Measurements from ENCODE around the gene TIAM2. TPM values are rescaled to one million over a fixed set of nuclear protein-coding genes. Genes with fewer than 3 reads are reported as not detected.
"Not testable (repeated sequence)": the region's sequence is repeated elsewhere in the genome, so short reads cannot be mapped to it uniquely, and the experiment has no call there.

Gene TIAM2
- polyA plus RNA-seq, 3 donors, result 18.0 to 21.5 (median 18.1) TPM

DNA sequence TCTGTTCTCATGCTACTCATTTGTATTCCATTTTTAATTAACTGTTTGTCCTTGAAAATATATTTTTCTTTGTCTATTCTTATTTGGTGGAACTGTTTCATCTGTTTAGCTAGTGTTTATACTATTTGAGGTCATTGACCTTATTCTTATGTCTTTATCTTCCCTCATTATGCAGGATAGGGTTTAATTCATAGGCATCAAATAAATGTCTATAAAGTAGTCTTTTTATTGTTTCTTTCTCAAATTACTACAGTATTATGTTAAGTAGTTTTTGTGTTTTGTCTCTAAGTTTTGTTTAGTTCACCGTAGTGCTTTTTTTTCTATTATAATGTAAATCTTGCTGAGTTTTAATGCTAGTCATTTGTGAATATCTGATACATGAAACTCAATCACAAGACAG, 19.0 kb downstream of the TIAM2 start:
- no peak for DNase-seq (ENCODE audit: extremely low read depth in 1 of 11, low read depth in 9 of 11, low spot score in 4 of 11)

DNA sequence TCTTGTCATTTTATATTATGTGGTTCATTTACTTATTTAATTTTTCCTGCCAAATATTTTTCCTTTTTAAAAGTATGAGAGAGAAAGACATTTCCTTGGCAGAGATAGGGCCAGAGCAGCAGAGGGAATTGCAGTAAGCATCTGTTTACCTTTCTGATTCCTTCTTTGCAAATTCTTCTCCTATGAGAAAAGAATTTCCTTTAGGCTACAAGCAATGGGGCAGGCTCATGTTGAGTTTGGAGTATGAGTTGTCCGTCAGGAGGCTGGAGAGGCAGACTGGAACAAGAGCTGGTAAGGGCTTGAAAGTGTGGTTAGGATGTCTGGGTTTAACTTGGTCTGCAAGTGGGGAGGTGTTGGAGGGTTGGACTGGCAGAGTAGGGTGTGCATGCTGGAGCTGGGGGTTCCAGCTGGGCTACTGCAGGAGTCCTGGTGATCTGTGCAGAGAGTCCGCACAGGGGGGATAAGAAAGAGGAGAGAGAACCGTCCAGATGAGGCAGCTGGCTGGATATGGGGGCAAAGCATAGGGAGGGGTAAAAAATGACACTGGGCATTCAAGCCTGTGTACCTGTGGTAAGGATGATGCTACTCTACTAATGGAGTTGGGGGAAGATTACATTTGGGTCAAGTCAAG, 19.7 kb downstream of the TIAM2 start:
- no peak for DNase-seq (ENCODE audit: extremely low read depth in 1 of 11, low read depth in 9 of 11, low spot score in 4 of 11)

DNA sequence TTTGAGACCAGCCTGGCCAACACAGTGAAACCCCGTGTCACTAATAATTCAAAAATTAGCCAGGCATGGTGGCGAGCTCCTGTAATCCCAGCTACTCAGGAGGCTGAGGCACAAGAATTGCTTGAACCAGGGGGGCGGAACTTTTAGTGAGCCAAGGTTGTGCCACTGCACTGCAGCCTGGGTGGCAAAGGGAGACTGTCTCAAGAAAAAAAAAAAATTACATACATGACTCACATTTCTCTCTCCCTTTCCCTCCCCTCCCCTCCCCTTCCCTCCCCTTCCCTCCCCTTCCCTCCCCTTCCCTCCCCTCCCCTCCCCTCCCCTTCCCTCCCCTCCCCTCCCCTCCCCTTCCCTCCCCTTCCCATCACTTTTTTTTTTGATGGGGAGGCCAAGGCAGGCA, 23.3 kb downstream of the TIAM2 start:
- not testable (repeated sequence) for DNase-seq (ENCODE audit: extremely low read depth in 1 of 11, low read depth in 9 of 11, low spot score in 4 of 11)

DNA sequence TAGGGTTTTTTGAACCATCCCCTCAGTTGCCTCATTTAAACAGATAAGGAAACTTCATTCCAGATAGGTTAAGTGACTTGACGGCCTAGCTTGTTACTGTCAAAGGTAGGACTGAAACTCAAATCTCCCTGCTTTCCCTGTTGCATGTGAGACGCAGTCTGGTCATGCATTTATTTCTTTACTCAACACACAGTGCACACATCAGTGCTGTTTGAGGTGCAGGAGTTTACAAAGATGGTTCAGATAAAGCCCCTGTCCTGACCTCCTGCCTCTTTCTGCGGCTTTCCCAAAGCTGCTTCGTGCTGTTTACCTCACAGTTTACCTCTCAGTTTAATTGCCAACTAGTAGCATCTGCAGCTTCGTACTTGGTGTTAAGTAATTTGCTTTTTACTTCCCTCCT, 26.6 kb downstream of the TIAM2 start:
- DNase-seq (ENCODE audit: extremely low read depth in 1 of 11, low read depth in 9 of 11, low spot score in 4 of 11), result no peak

DNA sequence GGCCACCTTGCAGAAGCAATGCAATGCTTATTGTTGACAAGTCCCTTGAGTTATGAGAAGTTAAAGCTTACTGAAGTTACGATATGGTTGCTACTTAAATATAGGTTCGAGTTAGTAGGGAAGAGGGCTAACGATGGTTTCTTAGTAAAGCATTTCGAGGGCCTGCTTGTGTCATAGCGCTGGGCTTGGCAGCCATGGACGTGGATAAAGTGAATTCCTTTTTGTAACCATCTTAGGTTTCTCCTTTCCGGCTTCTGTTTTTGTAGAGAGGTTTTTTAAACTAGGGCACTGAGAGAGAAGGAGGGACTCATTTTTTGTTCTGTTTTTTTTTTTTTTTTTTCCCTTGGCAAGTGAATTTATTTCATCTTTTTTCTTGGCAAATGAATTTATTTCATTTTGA, 27.6 kb downstream of the TIAM2 start:
- no peak for DNase-seq (ENCODE audit: extremely low read depth in 1 of 11, low read depth in 9 of 11, low spot score in 4 of 11)

DNA sequence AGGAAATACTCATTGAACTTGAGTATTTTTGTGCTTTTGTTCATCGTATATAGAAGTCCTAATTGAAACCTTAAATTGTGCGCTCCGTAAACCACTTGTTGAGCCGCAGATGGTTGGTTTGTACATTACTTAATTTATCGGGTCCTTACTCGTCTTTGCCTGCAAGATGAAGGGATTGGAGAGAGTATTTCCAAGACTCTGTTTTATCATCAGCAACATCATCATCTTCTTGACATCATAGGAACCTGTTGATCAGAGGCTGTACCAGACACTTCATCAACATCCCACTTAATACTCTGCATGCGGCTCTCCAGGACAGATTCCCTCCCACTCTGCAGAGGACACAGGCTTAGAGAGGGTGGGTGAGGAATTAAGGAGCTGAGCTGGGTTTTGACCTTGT, 28.6 kb downstream of the TIAM2 start:
- DNase-seq (ENCODE audit: extremely low read depth in 1 of 11, low read depth in 9 of 11, low spot score in 4 of 11), result no peak

DNA sequence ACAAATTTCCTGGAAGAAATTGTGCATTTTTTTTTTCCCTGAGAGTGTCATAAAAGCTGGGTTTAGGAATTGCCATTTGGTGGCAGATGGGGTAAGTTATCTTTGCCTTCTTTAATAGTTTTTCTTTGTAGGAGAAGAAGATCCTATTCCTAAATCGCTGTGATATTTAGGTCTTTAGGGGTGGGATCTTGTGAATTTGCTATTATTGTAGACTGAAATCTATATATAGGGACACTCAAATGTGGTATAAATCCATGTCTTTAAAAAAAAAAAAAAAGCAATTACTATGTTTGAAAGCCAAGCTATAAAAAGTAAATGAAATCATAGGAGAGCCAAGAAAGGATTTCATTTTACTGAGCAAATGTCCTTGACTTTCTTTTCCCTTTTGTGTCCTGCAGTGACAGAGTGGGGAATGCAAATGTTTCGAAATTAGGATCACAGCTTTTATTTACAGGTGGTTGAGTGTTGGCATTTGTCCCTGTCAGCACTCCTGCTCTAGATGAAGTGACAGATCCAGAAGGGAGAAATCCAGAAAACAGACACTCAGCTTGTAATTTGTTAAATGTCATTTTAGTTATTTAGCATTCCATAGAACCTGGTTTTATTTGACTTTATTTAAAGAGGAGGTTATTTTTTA, 29.4 kb downstream of the TIAM2 start:
- DNase-seq (ENCODE audit: extremely low read depth in 1 of 11, low read depth in 9 of 11, low spot score in 4 of 11), result no peak

DNA sequence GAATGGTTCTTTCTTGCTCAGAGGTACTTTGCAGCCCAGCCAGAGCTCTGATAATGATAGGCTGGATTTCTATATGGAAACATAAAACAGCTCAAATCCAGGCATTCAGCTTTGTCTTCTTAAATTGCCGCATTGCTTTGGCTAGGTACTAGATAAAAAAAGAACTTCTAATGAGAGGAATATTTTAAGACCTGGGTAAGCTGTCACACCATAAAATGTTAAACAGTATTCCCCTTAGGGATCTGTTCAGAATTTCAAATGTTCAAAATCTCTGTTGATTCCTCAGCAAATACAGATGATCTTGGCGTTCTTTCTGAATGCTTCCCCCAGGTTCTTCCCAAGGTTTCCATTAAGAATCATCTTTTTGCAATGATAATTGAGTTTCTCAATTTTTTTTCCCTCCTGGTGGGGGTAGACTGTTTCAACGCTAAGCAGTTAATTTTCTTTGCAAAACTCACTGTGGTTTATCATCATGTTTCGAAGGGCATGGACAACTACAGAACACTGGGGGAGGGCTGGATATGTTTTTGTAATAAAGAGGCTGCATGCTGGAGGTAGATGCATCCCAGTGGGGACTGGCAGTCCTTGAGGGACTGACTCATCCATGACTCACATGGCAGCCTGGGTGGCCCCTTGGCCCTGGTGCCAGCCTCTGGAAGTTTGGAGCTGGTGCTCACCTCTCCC, 31.0 kb downstream of the TIAM2 start:
- no peak for DNase-seq (ENCODE audit: extremely low read depth in 1 of 11, low read depth in 9 of 11, low spot score in 4 of 11)

DNA sequence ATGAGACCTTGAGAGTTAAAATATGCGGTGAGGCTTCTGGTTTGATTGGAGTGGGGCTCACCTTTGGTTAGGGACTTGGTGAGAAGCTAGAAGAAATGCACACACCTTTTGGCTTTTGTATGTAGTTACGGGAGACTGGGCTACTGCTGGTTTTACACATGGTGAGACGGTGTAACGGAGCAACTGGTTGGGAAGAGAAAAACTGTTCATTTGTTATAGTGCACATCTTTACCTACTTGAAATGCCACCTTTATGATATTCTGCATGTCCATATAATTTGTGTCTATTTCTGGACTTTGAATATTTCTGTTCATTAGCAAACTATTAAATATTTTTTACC, 31.6 kb downstream of the TIAM2 start:
- no peak for DNase-seq (ENCODE audit: extremely low read depth in 1 of 11, low read depth in 9 of 11, low spot score in 4 of 11)

DNA sequence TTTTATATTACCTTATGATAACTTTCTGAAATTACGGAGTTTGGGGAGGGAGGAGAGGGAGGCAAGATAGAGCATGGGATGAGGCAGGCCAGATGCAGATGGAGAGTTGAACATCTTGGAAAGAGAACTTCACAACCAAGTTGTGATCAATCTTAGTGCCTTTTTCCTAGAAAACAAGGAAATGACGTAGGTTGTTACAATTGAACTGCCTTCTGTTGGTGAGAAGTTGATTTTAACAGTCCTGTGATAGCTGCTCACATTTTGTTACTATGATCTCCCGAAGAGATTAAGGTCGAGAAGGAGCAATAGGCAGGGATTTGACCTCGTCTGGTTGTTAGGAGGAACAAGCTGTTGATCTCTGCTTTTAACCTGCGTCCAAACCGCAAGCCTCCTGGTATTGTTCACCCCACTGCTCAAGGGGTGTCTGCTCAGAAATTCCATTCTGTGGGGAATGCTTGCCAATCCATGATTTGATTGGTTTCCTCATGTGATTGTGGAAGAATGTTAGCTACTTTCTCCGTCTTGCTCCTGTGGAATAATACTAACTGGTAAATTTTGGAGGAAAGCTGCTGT, 35.1 kb downstream of the TIAM2 start:
- no peak for DNase-seq (ENCODE audit: extremely low read depth in 1 of 11, low read depth in 9 of 11, low spot score in 4 of 11)

DNA sequence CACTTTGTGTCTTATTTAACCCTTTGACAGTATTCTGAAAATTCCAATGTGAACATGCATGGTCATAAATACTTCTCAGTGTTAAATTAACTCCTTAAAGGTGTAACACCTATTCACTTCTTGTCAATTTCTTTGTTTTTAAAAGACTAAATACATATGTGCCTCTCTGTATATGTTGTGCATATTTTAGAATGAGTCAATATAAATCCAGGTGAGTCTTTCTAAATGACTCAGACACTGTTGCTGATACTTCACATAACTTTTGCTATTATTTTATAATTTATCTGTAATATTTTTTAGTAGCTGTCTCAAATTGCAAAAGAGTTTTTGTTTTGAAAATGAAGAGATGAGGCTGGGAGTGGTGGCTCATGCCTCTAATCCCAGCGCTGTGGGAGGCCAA, 36.0 kb downstream of the TIAM2 start:
- DNase-seq (ENCODE audit: extremely low read depth in 1 of 11, low read depth in 9 of 11, low spot score in 4 of 11), result no peak

DNA sequence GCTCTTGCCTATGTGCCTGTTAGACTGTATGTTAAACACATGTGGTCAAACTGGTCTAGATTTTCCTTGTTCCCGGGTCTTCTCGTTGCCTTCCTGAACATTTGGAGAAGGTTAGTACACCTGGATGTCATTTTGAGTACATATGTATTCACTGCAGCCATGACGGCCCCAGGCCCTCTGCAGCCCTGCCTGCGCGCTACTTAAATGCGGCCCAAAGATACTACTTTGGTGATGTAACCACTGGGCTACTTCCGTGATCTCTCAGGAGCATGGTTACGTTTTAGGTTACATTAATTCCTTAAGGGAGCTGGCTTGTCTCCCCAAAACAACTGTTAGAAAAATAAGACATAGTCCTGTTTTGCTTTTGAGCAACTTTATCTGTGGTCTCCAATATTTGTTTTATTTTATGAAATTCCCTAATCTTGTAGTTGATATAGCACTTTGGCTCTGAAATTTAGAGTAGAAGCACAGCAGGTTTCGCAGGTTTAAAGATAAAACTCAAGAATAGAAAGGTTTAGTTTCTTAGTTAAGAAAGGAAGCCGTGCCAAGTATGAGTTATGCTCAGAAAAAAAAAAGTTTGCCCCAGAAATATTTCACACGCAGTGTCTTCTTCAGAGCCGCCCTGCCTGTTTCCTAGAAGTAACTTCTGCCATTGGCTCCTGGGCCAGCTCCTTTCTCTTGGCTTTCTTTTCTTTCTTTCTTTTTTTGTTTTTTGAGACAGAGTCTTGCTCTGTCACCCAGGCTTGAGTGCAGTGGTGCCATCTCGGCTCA, 38.1 kb downstream of the TIAM2 start:
- no peak for DNase-seq (ENCODE audit: extremely low read depth in 1 of 11, low read depth in 9 of 11, low spot score in 4 of 11)

DNA sequence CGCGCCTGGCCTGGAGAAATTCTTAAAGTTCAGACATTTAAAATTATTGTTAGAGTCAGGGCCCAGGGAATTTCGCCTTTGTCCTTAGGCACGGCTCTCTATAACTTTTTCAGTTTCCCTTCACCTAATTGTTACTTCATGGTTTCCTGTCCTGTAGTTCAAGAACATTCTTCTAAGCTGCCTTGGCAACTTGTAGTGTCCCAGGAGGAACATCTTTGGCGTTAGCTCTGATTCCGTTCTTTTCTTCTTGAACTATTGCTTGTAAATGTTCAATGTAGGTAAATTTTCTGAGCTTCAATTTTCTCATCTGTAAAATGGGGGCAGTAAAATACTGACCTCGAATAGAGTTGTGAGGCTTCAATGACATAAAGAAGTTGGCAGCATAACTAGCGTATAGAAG, 41.8 kb downstream of the TIAM2 start:
- no peak for DNase-seq (ENCODE audit: extremely low read depth in 1 of 11, low read depth in 9 of 11, low spot score in 4 of 11)

DNA sequence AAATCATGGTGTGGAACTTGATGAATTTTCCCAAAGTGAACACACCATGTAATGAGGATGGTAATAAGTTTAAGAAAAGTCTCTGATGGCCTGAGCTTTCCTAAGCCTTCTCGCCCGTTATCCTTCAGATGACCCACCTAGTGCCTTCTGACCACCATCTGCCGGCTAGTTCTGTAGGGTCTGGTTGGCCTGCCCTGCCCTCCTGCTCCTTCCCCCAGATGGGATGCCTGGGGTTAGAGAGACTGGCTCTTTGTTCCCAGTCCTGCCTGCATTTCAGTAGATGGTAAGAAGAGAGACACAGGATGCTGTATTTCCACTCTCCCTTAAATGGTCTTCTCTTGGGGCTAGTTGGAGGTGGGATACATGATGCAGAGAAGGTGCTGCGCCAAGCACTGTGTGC, 43.0 kb downstream of the TIAM2 start:
- DNase-seq (ENCODE audit: extremely low read depth in 1 of 11, low read depth in 9 of 11, low spot score in 4 of 11), result no peak

DNA sequence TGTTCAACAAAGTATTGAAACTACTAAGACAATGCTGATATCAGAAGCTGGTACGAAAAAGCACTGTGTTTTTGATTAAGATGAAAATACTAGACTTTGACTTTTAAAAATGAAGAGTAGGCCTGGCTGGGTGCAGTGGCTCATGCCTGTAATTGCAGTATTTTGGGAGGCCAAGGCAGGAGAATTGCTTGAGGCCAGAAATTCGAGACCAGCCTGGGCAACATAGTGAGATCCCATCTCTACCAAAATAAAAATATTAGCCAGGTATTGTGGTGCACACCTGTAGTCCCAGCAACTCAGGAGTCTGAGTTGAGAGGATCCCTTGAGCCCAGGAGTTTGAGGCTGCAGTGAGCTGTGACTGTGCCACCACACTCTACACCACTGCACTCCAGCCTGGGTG, 43.4 kb downstream of the TIAM2 start:
- DNase-seq (ENCODE audit: extremely low read depth in 1 of 11, low read depth in 9 of 11, low spot score in 4 of 11), result no peak

DNA sequence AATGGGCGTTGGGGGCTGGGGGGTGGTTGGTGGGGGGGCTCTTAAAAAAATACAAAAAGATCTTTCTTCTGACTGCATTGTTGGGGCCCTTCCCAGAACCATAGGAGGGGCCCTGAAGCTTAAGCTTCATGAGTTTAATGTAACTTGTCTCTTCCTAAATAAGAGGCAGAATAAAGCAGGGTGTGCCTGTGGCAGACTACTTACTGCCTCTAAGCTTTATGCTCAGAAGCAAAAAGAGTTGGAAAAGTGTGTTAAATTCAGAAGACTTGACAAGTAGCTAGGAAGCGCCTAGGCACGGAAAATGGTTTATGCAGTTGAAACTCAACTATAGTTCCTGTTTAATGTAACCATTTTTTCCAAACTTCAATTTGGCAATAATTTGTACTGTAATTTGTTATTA, 44.5 kb downstream of the TIAM2 start:
- no peak for DNase-seq (ENCODE audit: extremely low read depth in 1 of 11, low read depth in 9 of 11, low spot score in 4 of 11)

DNA sequence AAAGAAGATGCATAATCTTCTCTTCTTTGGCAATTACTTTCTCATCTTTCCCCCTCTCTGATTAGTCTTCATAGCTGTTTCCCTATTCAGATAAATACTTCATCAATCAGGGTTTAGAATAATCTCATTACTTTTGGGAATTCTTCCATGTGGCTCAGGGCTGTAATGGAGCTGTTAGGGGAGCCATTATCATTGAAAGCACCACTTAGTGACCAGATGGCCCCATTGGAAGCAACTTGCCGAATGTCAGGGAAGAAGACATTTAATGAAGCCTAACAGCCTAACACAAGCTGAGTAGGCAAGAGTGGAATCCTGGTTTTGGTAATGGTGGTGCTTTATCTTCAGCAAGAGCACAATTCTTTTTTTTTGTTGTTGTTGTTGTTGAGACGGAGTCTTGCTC, 45.0 kb downstream of the TIAM2 start:
- DNase-seq (ENCODE audit: extremely low read depth in 1 of 11, low read depth in 9 of 11, low spot score in 4 of 11), result no peak

DNA sequence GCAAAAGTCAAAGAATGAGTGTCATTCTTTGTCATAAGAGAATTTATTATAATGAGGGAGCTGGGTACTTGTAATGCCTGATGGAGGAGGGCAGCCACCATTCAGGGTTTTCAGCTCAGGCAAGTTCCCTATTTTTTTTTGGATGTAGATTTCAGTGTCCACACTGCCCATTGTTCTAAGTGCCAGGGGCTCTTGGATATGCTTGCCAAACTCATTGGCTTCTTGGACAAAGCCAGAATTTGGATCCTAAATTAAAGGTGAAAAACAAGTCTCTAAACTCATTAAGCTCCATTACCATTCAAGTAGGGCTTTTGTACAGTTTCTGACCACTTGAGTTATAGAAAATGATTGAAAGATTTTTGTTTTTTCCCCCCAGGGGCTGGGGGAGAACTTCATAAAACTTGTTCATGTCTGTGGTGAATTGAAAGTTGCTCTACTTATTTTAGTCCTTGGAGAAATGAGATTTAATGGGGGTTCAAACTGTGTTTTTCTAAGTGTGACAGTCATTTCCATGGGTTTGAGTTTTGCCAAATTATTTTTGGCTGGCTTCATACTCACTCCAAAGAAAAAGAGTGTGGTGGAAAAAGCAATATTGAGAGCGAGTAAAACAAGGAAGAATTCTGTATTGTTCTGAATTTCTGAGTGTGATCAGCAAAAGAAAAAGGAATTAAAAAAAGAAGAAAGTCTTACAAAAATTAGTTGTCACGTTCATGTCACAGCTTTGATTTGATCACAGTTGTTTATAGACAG, 46.0 kb downstream of the TIAM2 start:
- no peak for DNase-seq (ENCODE audit: extremely low read depth in 1 of 11, low read depth in 9 of 11, low spot score in 4 of 11)

DNA sequence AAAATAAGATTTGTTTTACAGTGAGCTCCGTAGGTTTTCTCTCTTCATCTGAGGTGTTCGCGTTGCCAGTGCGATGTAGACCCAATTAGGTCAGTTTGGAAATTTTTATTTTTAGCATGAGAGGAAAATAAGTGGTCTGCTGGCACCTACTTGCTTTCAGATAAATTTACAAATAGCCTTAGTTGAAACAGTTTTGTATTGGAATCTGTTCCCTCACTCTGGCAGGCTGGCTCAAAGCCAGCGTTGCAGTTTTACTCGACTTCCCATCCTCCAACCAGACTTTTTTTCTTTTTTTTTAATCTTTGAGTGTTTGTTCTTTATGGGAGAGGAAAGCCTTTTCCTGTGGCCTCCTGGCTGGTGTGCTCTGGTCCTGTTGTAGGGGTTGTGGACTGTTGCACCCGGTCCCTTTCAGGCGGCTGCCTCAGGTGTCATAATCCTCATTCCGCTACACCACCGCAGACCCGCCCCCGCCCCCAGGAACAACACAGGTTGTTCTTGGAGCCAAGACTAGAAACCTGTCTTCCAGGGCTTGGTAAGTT, 46.7 kb downstream of the TIAM2 start:
- peak in 7 of 11 donors; percentile 6 to 29 (median 18) for DNase-seq (ENCODE audit: extremely low read depth in 1 of 11, low read depth in 9 of 11, low spot score in 4 of 11)

Measured in renal cortex interstitium (tissue), 11 donors.